HepG2 (cell line): ENCODE data around the gene KCNMA1.

ENCODE experiments used
- GABPA ChIP-seq, 2 experiments: IDR thresholded peaks; 2 replicates each; pipeline ENCODE4 v1.6.1; 2011 to 2016; ENCODE audit warnings: low read depth in 2 of 2, low read length in 1 of 2, missing biosample characterization in 1 of 2, missing genetic modification characterization in 1 of 2
- KMT2A ChIP-seq: sonication (generic); formaldehyde crosslinking; IDR thresholded peaks from 2 replicates; pipeline ENCODE4 v1.4.0; 2020; ENCODE audit warnings: missing genetic modification reagents
- TF ChIP-seq, protein P1 (sequence below): sonication (generic); formaldehyde crosslinking; IDR thresholded peaks from 2 replicates; pipeline ENCODE4 v1.5.0; 2020; ENCODE audit warnings: missing genetic modification reagents

DNA sequence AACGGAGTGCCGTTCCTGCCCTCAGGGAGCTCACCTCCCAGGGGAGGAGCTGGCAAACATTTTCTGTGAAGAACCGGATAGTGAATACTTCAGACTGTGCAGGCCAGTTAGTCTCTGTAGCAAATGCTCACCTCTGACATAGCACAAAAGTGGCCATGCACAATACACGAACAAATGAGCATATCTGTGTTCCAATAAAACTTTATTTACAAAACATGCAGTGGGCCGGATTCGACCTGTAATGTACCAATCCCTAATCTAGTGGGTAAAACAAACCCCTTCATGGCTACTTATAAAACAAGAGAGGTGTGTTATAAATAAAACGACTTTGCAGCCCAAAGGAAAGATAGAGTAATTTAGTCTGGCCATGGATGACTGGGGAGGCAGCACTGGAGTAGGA, 48.7 kb downstream of the KCNMA1 start:
- TF ChIP-seq GABPA (IDR thresholded peaks at IDR 0.05; ENCODE audit: low read depth, low read length) (no peak), GABPA (CRISPR knock-in tag; IDR thresholded peaks at IDR 0.05; ENCODE audit: low read depth) (no peak), KMT2A (CRISPR knock-in tag) (no peak)
- TF ChIP-seq, protein P1, sequence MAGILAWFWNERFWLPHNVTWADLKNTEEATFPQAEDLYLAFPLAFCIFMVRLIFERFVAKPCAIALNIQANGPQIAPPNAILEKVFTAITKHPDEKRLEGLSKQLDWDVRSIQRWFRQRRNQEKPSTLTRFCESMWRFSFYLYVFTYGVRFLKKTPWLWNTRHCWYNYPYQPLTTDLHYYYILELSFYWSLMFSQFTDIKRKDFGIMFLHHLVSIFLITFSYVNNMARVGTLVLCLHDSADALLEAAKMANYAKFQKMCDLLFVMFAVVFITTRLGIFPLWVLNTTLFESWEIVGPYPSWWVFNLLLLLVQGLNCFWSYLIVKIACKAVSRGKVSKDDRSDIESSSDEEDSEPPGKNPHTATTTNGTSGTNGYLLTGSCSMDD (CRISPR knock-in tag), result no peak
